H1 (cell line): Measurements from ENCODE around the gene SURF4. TPM values are rescaled to one million over a fixed set of nuclear protein-coding genes. Genes with fewer than 3 reads are reported as not detected.

ENCODE experiments used
- BCL11A ChIP-seq, 2 experiments: IDR thresholded peaks; one replicate each; pipeline ENCODE4 v1.6.1; 2011; ENCODE audit warnings: low read depth in 2 of 2, low read length in 2 of 2, mild to moderate bottlenecking in 2 of 2
- CTBP2 ChIP-seq: IDR thresholded peaks from 2 replicates; pipeline ENCODE4 v1.7.0; 2011; ENCODE audit warnings: borderline replicate concordance, mild to moderate bottlenecking, moderate library complexity, mixed read lengths, low read length; ENCODE audit not compliant: insufficient read depth, insufficient read length
- polyA plus RNA-seq, 7 experiments: library from polyadenylated mRNA; depleted of rRNA in 3 of 7; stranded (reverse) in 5 of 7; unstranded in 2 of 7; fragments of >200 nt in 5 of 7; fragments of 200-250 nt in 2 of 7; gene quantifications; 1 replicate in 5 of 7; 2 replicates in 1 of 7; 4 replicates in 1 of 7; pipeline versions ENCODE4 v1.2.1 to v1.2.3, GENCODE V29; 2011 to 2013; ENCODE audit warnings: missing spikeins in 2 of 7, mixed read lengths in 2 of 7
- total RNA-seq: library from RNA; stranded (reverse); fragmentation: NEBNext Ultra II Directional; extraction: Animal tissue kit (Norgen Biotek cat#: 25700); gene quantifications from 2 replicates; pipeline ENCODE4 v1.2.1, GENCODE V29; 2021

SURF4 gene
- total and polyA plus RNA-seq, 2 of the 8 experiments (the other 6 are each of a cell fraction or from before 2014, with no cell fraction given) = 176 to 182 TPM

- TF ChIP-seq BCL11A (IDR thresholded peaks at IDR 0.05; ENCODE audit: low read depth in 2 of 2, low read length in 2 of 2) = no peak
- TF ChIP-seq CTBP2 = no peak
- TF ChIP-seq, all 59 proteins: peak for 19
These were observed at the start of gene SURF4, which contains the start of gene STKLD1 (continued) for GRCh38 chr9:133375724-133376654.
